D341Med (cell line): Measurements from ENCODE around the gene IFNK.

ENCODE experiments used
- DNase-seq: peaks from one replicate; pipeline ENCODE4 v3.0.0; 2012; ENCODE audit warnings: low spot score

Gene IFNK

DNA sequence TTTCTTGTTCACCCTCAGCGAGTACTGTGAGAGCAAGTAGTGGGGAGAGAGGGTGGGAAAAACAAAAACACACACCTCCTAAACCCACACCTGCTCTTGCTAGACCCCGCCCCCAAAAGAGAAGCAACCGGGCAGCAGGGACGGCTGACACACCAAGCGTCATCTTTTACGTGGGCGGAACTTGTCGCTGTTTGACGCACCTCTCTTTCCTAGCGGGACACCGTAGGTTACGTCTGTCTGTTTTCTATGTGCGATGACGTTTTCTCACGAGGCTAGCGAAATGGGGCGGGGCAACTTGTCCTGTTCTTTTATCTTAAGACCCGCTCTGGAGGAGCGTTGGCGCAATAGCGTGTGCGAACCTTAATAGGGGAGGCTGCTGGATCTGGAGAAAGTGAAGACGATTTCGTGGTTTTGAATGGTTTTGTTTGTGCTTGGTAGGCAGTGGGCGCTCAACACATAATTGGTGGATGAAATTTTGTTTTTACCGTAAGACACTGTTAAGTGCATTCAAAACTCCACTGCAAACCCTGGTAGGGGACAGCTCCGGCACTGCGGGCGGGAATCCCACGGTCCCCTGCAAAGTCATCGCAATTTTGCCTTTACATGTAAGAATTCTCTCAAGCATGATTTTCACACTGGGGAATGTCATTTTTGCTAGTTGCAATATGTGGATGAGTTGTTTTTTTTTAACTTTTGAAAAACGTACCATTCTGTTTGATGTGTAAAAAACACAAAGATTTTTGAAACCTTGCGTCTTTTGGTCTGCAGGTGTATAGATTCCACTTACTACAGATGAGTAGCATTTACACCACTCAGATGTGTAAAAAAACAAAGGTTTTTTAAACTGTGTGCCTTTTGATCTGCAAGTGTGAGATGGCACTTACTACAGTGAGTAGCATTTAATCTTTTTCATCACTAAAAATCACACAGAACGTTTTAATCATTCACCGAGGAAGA is 49.8 kb downstream of the IFNK start:
- DNase-seq = peak; percentile 88
